OCI-LY1 (cell line): ENCODE measurements around the gene TSPAN5.

ENCODE experiments used
- EZH2 ChIP-seq: fragments of 200-600 bp; sonication (generic), shearing (Covaris generic); IDR thresholded peaks from 2 replicates; pipeline ENCODE4 v1.8.0; 2017; ENCODE audit warnings: borderline replicate concordance, mixed run types, mild to moderate bottlenecking, antibody characterized with exemption, low read length, moderate library complexity, mixed read lengths
- TF ChIP-seq, protein P1 (sequence below): fragments of 200-600 bp; sonication (generic), shearing (Covaris generic); IDR thresholded peaks from 2 replicates; pipeline ENCODE4 v1.5.1; 2017; ENCODE audit warnings: mild to moderate bottlenecking, antibody characterized with exemption, low read length, moderate library complexity, mixed read lengths

GRCh38 chr4:98632258-98632657 lies 26.2 kb downstream of the TSPAN5 start:
- TF ChIP-seq, protein P1, sequence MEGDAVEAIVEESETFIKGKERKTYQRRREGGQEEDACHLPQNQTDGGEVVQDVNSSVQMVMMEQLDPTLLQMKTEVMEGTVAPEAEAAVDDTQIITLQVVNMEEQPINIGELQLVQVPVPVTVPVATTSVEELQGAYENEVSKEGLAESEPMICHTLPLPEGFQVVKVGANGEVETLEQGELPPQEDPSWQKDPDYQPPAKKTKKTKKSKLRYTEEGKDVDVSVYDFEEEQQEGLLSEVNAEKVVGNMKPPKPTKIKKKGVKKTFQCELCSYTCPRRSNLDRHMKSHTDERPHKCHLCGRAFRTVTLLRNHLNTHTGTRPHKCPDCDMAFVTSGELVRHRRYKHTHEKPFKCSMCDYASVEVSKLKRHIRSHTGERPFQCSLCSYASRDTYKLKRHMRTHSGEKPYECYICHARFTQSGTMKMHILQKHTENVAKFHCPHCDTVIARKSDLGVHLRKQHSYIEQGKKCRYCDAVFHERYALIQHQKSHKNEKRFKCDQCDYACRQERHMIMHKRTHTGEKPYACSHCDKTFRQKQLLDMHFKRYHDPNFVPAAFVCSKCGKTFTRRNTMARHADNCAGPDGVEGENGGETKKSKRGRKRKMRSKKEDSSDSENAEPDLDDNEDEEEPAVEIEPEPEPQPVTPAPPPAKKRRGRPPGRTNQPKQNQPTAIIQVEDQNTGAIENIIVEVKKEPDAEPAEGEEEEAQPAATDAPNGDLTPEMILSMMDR, result no peak
- TF ChIP-seq EZH2, result no peak
